Stomach (tissue), 4 donors: ENCODE measurements around the gene NGB.

ENCODE experiments used
- CTCF ChIP-seq, 7 experiments: fragments of 450-650 bp in 4 of 7; fragments of 200-600 bp in 3 of 7; sonication (generic) in 3 of 7; IDR thresholded peaks; one replicate each; pipeline ENCODE4 v1.5.1; 2016 to 2019; ENCODE audit warnings: antibody characterized with exemption in 7 of 7, control low read depth in 2 of 7, mild to moderate bottlenecking in 1 of 7
- EP300 ChIP-seq: sonication (generic); formaldehyde crosslinking; IDR thresholded peaks from one replicate; pipeline ENCODE4 v1.6.1; 2017; ENCODE audit warnings: antibody characterized with exemption
- POLR2A ChIP-seq, 4 donors: fragments of 450-650 bp; IDR thresholded peaks; one replicate each; pipeline ENCODE4 v1.6.1; 2016; ENCODE audit warnings: antibody characterized with exemption in 4 of 4, control low read depth in 2 of 4, mild to moderate bottlenecking in 1 of 4, moderate library complexity in 1 of 4
- POLR2AphosphoS5 ChIP-seq, 3 donors: sonication (generic); formaldehyde crosslinking; IDR thresholded peaks; one replicate each; pipeline ENCODE4 v1.6.1; 2016; ENCODE audit warnings: antibody characterized with exemption in 3 of 3

- TF ChIP-seq CTCF (IDR thresholded peaks at IDR 0.05) = no peak
- TF ChIP-seq POLR2A (IDR thresholded peaks at IDR 0.05) = no peak
- no peak for TF ChIP-seq POLR2AphosphoS5 (IDR thresholded peaks at IDR 0.05)
- TF ChIP-seq EP300 = no peak
Observed at GRCh38 chr14:77309131-77309530, 38.1 kb upstream of the NGB start.
